Measurements from ENCODE around the gene APBA1.

The APBA1 gene

GRCh38 chr9:69657269-69657668 lies 14.9 kb downstream of the APBA1 start:
- DNase-seq (ENCODE audit: low spot score) = no peak

GRCh38 chr9:69655065-69655464 lies 17.1 kb downstream of the APBA1 start:
- DNase-seq (ENCODE audit: low spot score) = no peak

GRCh38 chr9:69653261-69653660 lies 18.9 kb downstream of the APBA1 start:
- no peak for DNase-seq (ENCODE audit: low spot score)

DNA sequence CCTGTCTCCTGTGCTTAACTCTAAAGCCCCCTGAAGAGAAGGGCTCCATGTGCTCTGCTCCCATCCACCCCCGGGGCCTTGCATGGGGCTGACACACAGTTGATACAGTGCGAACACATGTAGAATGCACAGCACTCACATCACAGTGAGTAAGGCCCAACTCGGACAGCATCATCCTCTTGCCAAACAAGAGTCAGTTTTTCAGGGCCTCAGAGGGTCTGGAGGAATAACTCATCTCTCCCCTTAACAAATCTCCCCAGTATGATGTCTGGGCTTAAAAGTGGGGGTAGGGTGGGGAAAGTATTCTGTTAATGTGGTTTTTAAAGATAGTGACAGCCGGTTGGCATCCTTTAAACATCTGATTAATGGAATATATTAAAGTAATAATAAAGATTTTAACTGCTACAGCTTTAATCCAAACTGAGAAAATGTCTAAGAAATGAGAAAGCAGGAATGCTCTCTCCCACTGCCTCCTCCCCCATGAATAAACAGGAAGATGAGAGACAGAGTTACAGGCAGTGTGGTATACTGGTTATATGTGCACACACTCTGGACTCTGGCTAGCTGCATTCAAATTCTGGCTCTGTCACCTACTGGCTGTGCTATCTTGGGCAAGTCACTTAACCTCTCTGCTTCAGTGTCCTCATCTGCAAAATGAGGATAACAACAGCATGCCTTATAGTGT lies 22.5 kb downstream of the APBA1 start:
- peak; percentile 61 for DNase-seq (ENCODE audit: low spot score)

GRCh38 chr9:69647804-69648203 lies 24.4 kb downstream of the APBA1 start:
- DNase-seq (ENCODE audit: low spot score) = no peak

DNA sequence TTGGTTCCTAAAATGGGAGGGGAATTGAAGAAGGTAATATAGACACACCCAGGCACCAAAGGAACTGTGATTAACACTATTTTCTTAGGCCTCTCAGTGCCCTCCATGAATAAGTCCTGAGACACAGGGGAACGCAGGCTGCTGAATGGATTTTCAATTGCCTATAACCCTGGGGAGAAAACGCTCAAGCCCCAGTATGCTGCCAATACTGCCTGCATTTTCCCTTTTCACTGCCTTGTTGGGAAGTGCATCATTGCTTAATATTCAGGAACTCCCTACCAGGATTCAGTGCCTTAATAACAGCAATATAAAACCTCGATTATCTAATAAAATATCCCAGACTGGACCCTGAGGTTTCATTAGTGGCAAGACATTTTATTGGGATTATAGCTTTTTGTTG lies 25.4 kb downstream of the APBA1 start:
- DNase-seq (ENCODE audit: low spot score) = no peak

GRCh38 chr9:69645488-69645887 lies 26.7 kb downstream of the APBA1 start:
- DNase-seq (ENCODE audit: low spot score) = no peak

- no peak for DNase-seq (ENCODE audit: low spot score)
These were observed 29.1 kb downstream of the APBA1 start for GRCh38 chr9:69643098-69643497.

DNA sequence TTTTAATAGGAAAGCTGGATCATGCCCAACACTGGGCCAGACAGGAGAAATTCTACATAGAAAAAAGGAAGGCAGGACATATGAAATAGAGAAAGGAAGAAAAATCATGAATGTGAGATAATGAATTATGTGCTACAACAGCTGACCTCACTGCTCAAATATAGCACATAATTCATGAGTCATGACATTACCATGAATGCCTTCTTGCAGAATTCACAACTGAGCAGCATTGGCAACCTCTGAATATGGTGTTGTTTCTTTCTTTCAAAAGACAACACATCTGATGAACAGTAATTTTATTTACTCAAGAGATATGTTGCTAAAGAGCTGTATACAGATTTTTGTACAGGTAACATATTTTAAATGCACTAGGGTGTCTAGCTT lies 34.4 kb downstream of the APBA1 start:
- peak; percentile 69 for DNase-seq (ENCODE audit: low spot score)

DNA sequence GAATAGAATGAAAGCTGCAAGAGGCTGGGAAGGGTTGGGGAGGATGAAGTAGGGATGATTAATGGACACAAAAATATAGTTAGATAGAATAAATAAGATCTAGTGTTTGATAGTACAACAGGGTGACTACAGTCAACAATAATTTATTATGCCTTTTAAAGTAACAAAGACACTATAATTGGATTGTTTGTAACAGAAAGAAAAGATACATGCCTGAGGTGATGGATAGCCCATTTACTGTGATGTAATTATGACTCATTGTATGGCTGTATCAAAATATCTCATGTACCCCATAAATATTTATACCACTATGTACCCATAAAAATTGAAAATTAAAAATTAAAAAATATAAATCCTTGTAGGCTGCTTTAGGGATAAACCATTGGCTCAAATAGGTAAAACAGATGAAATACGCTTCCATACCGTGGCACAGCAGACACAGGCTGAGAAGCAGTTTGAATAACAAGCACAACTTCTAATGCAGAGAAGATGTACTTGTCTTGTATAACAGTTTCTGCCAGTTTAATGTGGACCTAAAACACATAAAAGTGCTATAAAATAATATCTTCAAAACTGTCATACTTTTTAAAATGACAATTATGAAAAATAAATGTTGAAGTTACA lies 34.9 kb downstream of the APBA1 start:
- DNase-seq (ENCODE audit: low spot score) = no peak

- DNase-seq (ENCODE audit: low spot score) = no peak
These were observed 38.5 kb downstream of the APBA1 start for GRCh38 chr9:69633716-69634115.

- no peak for DNase-seq (ENCODE audit: low spot score)
These were observed 39.4 kb downstream of the APBA1 start for GRCh38 chr9:69632768-69633167.

DNA sequence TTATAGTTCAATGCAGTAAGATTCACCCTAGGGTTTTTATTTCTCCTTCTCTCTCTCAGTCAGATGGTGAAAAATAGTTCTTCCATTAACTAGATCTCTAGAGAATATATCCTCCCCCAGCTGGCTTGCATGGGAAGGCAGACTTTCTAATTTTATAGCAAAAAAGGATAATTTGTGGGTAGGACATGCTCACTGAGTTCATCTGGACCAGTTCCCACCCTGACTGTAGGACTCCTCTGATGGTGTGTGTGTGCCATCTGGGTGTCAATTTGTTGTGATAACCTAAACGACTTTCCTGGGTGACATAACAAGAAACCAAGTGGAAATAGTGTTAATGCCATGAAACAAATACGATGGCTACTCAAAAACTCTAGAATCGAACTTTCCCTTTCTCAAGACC lies 44.9 kb downstream of the APBA1 start:
- no peak for DNase-seq (ENCODE audit: low spot score)

- no peak for DNase-seq (ENCODE audit: low spot score)
These were observed 48.9 kb downstream of the APBA1 start for GRCh38 chr9:69623276-69623675.

DNA sequence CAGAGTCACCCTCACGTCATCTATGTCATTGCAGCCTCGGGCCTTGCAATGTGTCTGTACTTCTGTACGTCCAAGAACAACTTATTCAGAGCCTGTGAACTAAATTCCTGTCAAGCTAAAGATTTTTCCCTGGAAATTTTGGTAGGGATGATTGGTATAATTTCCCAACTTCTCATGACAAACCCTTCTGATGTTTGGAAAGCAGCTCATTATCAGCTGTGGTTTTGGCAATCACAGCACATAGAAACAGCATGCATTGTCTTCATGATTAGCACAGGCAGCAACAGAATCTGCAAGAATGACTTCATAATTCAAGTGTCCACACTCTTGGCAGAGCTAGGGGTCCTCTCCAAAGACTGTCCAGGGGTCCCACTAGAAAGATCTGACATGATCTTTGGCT lies 49.5 kb downstream of the APBA1 start:
- peak; percentile 74 for DNase-seq (ENCODE audit: low spot score)

DNA sequence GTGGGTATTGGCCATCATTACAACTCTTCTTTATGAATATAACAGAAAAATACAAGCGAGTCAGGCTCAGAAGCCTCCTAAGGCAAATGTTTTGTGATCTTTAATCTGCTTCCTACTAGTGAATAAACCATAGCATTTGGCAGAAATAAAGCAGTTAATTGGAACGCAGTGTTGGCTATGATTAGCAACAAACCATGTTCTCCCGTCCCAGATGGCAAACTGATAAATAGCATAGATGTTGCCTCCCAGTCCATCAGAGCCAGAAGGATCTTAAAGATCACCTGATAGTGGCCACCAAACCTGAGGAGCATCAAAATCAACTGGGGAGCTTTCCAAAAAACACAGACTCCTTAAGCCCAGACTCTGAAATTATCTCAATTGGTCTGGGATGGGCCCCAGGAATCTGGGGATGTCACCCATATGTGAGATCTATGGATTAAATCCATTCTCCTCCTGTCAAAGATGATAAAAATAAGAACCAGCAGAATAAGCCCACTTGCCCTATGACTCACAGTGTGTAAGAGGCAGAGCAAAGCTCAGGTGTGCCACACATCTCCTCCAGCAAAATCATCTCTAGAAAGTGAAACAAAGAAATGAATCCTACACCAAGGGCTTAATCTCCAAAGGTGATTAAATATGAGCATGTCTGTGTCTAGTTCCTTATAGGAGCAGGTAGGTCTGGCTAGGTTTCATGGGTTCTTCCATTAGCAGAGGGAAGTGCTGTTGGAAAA lies 50.3 kb downstream of the APBA1 start:
- no peak for DNase-seq (ENCODE audit: low spot score)

GRCh38 chr9:69620731-69621130 lies 51.4 kb downstream of the APBA1 start:
- no peak for DNase-seq (ENCODE audit: low spot score)

- DNase-seq (ENCODE audit: low spot score) = no peak
These were observed 52.9 kb downstream of the APBA1 start for GRCh38 chr9:69619233-69619632.

- no peak for DNase-seq (ENCODE audit: low spot score)
These were observed 55.2 kb downstream of the APBA1 start for GRCh38 chr9:69617006-69617405.

DNA sequence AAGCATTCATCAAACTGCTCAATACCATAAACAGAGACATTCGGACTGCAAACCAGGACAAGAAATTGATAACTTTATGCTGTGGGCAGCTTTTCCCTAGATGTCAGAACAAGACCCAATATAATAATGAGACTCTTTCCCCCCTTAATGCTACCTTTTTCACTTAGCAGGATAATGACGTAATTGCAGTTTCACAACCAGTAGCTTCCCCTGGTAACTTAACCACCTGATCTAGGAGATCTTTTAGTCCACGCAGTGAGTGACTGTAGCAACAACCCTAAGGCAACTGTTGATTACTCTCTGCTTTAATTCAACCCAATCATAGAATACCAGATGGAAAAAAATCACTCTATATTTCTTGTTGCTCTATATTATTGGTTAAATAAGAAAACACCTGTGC lies 56.3 kb downstream of the APBA1 start:
- DNase-seq (ENCODE audit: low spot score) = no peak

DNA sequence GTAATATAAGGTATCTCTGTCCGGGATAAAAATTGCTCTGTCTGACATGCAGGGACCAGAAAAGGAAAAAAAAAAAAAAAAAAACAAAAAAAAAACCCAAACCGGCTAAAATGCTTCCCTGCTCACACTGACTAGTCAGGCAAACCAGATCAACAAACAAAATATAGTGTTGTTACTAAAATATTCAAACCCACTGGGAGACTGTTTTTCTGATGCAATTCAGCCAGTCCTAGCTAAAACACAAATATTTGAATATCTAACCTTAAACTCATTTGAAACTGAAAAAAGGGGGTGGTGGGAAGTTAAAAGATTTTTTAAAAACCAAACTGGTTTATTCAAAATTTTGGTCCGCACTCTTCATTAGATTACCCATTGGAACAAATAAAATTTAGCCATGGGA lies 61.0 kb downstream of the APBA1 start:
- DNase-seq (ENCODE audit: low spot score) = no peak

DNA sequence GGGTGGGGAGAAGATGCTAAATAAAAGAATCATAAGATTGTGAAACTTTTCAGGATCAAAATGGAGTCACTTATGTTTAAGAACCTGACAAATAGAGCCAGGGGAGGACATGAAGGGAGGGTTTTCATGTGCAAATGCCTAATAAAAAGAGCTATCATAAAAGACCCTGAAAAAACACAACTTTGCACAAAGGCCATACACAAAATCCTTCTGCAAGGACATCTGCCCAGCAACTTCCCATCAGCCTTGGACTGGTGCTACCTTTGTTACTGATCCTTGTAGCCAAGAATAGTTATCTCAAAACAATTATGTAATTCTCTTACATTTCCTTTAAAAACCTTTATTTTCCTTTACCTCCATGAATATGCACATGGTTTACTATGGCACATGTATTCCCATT lies 63.0 kb downstream of the APBA1 start:
- DNase-seq (ENCODE audit: low spot score) = no peak

DNA sequence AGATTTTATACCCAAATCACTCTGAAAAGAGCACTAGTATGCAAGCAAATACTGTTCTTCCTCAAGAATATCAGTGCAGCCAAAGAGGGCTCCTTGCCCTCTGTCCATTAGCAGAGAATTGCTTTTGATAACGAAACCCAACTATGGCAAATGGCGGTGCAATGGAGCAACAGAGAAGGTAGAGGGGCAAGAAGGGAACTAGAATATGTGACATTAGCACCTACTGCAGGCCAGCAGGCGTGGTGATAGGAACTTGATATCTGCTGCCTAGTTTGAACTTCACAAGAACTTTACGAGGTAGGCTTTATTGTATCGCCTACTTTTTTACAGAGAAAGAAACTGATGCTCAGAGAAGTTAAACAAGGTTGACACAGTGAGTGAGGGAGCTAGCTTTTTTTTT lies 66.1 kb downstream of the APBA1 start:
- no peak for DNase-seq (ENCODE audit: low spot score)

DNA sequence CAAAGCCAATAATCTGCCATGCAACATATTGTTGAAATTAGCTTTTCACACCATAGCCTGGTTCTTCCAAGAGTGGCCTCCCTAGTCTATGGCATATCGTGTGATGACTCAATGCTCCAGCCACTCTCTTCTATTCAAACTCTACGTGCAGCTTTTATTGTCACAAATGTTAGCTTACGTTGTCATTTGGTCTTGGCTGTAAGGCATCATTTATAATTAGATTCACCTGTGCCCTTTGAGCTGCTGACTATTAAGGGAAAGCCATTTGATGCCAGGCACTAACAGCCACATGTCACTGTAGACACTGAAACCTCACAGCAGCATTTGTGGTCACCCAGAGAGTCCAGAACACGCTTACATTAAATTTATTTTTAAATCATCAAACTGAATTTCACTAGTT lies 66.8 kb downstream of the APBA1 start:
- DNase-seq (ENCODE audit: low spot score) = peak; percentile 34

All from AG20443 (cell line).